K562 (cell line): ENCODE results near the gene IL1R1.

Experiments used
- BRF1 ChIP-seq: IDR thresholded peaks from 3 replicates; pipeline ENCODE4 v1.6.1; 2011; ENCODE audit warnings: borderline replicate concordance, mild to moderate bottlenecking; ENCODE audit not compliant: insufficient read length; ENCODE audit errors: extremely low read depth
- COPS2 ChIP-seq: fragments of 450-650 bp; conservative IDR thresholded peaks from 2 replicates; pipeline ENCODE4 v1.6.1; 2016; ENCODE audit warnings: mild to moderate bottlenecking, moderate library complexity
- CTCF ChIP-seq, 3 experiments: IDR thresholded peaks in 2 of 3; conservative IDR thresholded peaks in 1 of 3; 2 replicates each; pipeline ENCODE4 v1.5.1; 2011 to 2012; ENCODE audit warnings: low read length in 3 of 3, mild to moderate bottlenecking in 3 of 3, control low read depth in 2 of 3, improper control_type of control experiment in 1 of 3, inconsistent platforms in 1 of 3, low read depth in 1 of 3, mixed read lengths in 1 of 3, moderate library complexity in 1 of 3; ENCODE audit not compliant: insufficient read depth in 2 of 3
- ELF2 ChIP-seq: fragments of 250-450 bp; sonication (Bioruptor Pico); IDR thresholded peaks from 2 replicates; pipeline ENCODE4 v1.5.0; 2021; ENCODE audit warnings: mild to moderate bottlenecking
- IRF9 ChIP-seq: fragments of 450-650 bp; IDR thresholded peaks from 2 replicates; pipeline ENCODE4 v1.6.1; 2016; ENCODE audit warnings: missing biosample characterization, missing genetic modification characterization
- JUN ChIP-seq, 2 experiments: sonication (generic) in 1 of 2; formaldehyde crosslinking in 1 of 2; IDR thresholded peaks; 2 replicates each; pipeline versions ENCODE4 v1.6.1 to v1.8.0; 2012 to 2022; ENCODE audit warnings: borderline replicate concordance in 2 of 2, mild to moderate bottlenecking in 2 of 2, improper control_type of control experiment in 1 of 2, low read depth in 1 of 2, low read length in 1 of 2, missing genetic modification reagents in 1 of 2
- JUND ChIP-seq, 2 experiments: IDR thresholded peaks; 2 replicates in 1 of 2; 3 replicates in 1 of 2; pipeline ENCODE4 v1.6.1; 2011; ENCODE audit warnings: borderline replicate concordance in 2 of 2, low read depth in 2 of 2, low read length in 2 of 2, improper control_type of control experiment in 1 of 2, missing biosample characterization in 1 of 2, missing genetic modification characterization in 1 of 2, missing genetic modification reagents in 1 of 2
- MED1 ChIP-seq: sonication (generic); formaldehyde crosslinking; IDR thresholded peaks from 2 replicates; pipeline ENCODE4 v1.8.1; 2023; ENCODE audit warnings: missing genetic modification reagents, borderline replicate concordance
- NFYB ChIP-seq: IDR thresholded peaks from 2 replicates; pipeline ENCODE4 v1.6.1; 2011; ENCODE audit warnings: mild to moderate bottlenecking, moderate library complexity; ENCODE audit not compliant: insufficient read length; ENCODE audit errors: extremely low read depth
- PURB ChIP-seq: sonication (generic); formaldehyde crosslinking; IDR thresholded peaks from 2 replicates; pipeline ENCODE4 v1.9.0; 2021; ENCODE audit warnings: low read depth, mild to moderate bottlenecking, missing genetic modification reagents
- SIN3A ChIP-seq, 2 experiments: fragments of 150-350 bp in 1 of 2; IDR thresholded peaks; 2 replicates each; pipeline ENCODE4 v1.6.1; 2011 to 2016; ENCODE audit warnings: borderline replicate concordance in 2 of 2, low read depth in 2 of 2, low read length in 2 of 2, mild to moderate bottlenecking in 2 of 2, moderate library complexity in 2 of 2; ENCODE audit not compliant: control insufficient read depth in 1 of 2
- ZC3H8 ChIP-seq: fragments of 450-650 bp; IDR thresholded peaks from 2 replicates; pipeline ENCODE4 v1.6.1; 2017
- ZNF655 ChIP-seq: fragments of 250-450 bp; sonication (Bioruptor Pico); IDR thresholded peaks from 2 replicates; pipeline ENCODE4 v1.5.0; 2021

- TF ChIP-seq ZC3H8: no peak
- no peak for TF ChIP-seq MED1 (CRISPR knock-in tag)
- TF ChIP-seq JUN (IDR thresholded peaks at IDR 0.05; ENCODE audit: borderline replicate concordance, low read depth, low read length): no peak
- TF ChIP-seq JUN (CRISPR knock-in tag; IDR thresholded peaks at IDR 0.05; ENCODE audit: borderline replicate concordance): no peak
- no peak for TF ChIP-seq JUND (IDR thresholded peaks at IDR 0.05; ENCODE audit: borderline replicate concordance, low read depth, low read length)
- no peak for TF ChIP-seq JUND (tag; IDR thresholded peaks at IDR 0.05; ENCODE audit: borderline replicate concordance, low read depth, low read length)
- TF ChIP-seq SIN3A (IDR thresholded peaks at IDR 0.05; ENCODE audit: borderline replicate concordance in 2 of 2, control insufficient read depth in 1 of 2, low read depth in 2 of 2, low read length in 2 of 2): no peak
- no peak for TF ChIP-seq IRF9 (tag)
- TF ChIP-seq COPS2: no peak
- no peak for TF ChIP-seq NFYB
- no peak for TF ChIP-seq PURB (CRISPR knock-in tag)
- TF ChIP-seq CTCF (IDR thresholded peaks at IDR 0.05 in 2 of 3, conservative IDR thresholded peaks at IDR 0.05 in 1 of 3; ENCODE audit: insufficient read depth in 2 of 3, low read depth in 1 of 3, low read length in 3 of 3): no peak
- no peak for TF ChIP-seq BRF1
- TF ChIP-seq ELF2: no peak
- no peak for TF ChIP-seq ZNF655
These were observed 3.4 kb downstream of the IL1R1 start for GRCh38 chr2:102145934-102146333.
